ENCODE results near the gene SP7.
"Not testable (repeated sequence)": the region's sequence is repeated elsewhere in the genome, so short reads cannot be mapped to it uniquely, and the experiment has no call there.

SP7 gene

DNA sequence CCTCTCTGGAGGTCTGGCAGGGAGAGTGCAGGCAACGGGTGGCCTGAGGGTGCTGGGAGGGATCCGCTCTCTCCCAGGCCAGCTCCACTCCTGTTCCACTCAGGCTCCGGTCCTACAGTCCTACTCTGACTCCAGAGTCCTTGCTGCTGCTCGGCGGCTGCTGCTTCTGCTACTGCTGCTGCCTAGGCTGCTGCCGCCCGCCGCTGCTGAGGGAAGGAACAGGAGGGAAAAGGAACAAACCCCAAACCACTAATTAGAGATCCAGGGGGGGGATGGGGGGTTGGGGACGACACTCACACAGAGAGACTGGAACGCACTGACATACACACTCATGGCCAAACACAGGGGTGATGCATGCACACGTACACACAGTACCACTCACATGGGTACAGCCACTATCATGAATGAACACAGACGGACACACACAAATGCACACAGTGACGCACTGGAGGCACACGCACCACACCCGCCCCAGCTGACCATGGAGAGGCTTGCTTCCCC lies at the start of gene SP7:
Gene SP7, minus strand, starts transcription at position 174 of the 501 bp plus-strand sequence. CDS start 708 bp downstream, outside the sequence.
- no peak for DNase-seq

DNA sequence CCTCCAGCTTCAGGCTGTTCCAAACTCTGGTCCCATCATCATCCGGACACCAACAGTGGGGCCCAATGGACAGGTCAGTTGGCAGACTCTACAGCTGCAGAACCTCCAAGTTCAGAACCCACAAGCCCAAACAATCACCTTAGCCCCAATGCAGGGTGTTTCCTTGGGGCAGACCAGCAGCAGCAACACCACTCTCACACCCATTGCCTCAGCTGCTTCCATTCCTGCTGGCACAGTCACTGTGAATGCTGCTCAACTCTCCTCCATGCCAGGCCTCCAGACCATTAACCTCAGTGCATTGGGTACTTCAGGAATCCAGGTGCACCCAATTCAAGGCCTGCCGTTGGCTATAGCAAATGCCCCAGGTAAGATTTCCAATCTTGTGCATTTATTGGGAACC lies 47.1 kb upstream of the SP7 start:
- DNase-seq: no peak

DNA sequence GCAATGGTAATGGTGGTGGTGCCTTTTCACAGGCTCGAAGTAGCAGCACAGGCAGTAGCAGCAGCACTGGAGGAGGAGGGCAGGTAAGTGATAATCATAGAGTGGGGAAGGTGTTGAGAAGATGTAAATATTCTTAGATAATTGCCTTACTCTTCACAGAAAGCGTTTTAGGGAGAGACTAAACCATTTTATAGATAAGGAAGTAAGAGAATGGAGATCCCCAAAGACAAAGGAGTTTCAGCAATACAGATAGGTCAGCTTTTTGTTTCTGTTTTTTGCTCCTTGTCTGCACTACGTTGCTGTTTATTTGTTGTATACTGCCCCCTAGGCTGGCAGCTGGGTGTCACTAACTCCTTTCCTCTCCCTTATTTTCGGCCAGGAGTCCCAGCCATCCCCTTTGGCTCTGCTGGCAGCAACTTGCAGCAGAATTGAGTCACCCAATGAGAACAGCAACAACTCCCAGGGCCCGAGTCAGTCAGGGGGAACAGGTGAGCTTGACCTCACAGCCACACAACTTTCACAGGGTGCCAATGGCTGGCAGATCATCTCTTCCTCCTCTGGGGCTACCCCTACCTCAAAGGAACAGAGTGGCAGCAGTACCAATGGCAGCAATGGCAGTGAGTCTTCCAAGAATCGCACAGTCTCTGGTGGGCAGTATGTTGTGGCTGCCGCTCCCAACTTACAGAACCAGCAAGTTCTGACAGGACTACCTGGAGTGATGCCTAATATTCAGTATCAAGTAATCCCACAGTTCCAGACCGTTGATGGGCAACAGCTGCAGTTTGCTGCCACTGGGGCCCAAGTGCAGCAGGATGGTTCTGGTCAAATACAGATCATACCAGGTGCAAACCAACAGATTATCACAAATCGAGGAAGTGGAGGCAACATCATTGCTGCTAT lies 45.8 kb upstream of the SP7 start:
- DNase-seq: peak; percentile 5

DNA sequence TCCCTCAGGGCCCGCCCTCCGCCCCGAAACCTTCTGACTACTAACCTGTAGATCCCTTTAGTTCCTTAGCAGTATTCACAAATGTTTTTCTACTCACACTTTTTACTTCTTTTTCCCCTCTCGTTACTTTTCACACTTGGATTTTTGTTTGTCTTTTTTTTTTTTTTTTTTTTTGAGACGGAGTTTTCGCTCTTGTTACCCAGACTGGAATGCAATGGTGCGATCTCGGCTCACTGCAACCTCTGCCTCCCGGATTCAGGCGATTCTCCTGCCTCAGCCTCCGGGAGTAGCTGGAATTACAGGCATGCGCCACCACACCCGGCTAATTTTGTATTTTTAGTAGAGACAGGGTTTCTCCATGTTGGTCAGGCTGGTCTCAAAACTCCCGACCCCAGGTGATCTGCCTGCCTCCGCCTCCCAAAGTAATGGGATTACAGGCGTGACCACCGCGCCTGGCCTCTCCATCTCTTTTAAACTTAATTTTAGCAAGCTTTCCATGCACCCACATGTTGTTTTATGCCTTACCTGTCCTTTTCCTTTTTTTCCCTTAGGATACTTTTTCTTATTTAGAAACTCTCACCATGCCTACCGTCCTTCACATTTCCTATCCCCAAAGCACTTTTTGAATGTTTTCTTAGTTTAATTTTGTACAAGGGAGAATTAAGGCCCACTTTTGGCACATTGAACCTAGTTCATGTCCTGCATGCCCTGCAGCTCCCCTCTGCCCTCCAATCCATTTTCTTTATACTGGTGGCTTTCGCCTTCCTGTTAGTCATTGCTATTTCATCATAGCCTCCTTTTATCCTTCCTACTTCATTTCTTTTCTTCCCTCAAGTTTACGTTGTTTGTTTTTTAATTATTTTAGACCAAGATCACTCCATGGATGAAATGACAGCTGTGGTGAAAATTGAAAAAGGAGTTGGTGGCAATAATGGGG lies 44.9 kb upstream of the SP7 start:
- no peak for DNase-seq

- peak; percentile 90 for DNase-seq
Observed at GRCh38 chr12:53380104-53380793, 44.1 kb upstream of the SP7 start, which contains the start of gene SP1. Gene SP1 (plus strand): TSS chr12:53380176. CDS start chr12:53380292, 116 bp downstream.

DNA sequence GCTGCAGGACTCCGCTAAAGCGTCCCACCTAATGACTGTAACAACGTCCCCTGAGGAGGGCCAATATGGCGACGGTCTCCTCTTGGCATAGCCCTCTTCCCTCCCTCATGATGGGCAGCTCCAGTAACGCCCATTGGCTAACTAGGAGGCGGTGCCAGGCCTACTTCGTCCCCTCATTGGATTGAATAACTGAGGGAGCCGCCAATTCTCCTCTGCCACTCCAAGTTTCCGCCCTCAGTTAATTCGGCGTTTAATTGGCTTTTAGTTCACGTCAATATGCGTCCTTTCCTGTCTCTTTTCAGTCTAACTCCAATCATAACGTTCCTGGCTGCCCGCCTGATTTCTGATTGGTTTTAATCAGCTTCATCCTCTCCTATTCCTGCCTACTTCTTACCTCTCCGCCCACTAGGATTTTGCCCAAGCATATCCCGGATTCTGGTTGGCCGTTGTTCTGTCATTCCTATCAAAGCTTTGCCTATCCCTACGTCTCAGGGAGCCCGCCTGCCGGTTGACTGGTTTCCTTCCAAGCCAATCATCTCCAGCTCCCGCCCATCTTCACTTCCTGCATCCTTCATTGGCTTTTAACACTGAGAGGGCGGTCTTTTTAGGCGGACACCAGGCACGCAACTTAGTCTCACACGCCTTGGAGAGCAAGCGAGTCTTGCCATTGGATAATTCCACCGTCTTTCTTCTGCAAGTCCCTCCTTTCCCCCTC lies 43.4 kb upstream of the SP7 start:
- peak; percentile 100 for DNase-seq

DNA sequence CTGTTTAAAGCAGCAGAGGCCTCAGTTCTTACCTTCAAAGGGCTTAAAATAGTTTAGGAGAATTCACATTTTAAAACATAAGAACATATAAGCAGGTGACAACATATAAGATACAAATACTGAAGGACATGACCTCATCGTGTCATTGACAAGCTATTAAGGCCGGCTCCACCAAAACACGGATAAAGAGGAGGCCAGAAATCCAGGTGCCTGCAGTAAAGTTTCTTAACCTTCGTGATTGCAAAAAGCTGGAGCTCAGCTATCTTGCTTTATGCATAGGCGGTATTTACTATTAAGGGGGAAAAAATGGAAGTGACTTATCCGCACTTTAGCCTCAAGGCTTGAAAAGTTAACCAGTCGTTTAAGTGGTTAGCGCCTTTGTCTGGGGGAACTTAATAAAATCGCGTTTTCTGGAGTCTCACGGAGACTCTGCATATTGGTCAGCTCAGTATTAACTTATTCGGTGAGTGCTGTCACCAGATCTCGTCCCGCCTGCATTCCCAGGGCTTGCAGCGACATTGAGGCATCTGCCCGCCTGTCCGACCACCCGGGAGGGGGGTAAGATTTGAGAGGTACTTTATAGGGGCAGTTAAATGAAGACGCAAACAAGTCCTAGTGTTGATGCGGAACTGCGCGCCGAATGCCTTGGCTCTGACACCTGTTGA lies 42.7 kb upstream of the SP7 start:
- peak; percentile 8 for DNase-seq

- DNase-seq: no peak
Observed at GRCh38 chr12:53378222-53378621, 42.1 kb upstream of the SP7 start.

- DNase-seq: no peak
Observed at GRCh38 chr12:53376747-53377146, 40.6 kb upstream of the SP7 start.

DNA sequence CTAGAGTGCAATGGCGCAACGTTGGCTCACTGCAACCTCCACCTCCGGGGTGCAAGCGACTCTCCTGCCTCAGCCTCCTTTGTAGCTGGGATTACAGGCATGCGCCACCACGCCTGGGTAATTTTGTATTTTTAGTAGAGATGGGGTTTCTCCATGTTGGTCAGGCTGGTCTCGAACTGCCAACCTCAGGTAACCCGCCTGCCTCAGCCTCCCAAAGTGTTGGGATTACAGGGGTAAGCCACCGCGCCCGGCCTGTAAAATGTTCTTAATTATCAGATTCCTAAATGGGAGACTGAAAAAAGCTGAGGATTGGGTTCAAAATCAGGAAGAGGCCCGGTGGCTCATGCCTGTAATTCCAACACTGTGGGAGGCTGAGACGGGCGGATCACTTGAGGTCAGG lies 38.1 kb upstream of the SP7 start:
- not testable (repeated sequence) for DNase-seq

GRCh38 chr12:53373554-53374133 lies 37.5 kb upstream of the SP7 start:
- not testable (repeated sequence) for DNase-seq

GRCh38 chr12:53365245-53365904 lies 29.2 kb upstream of the SP7 start:
- no peak for DNase-seq

GRCh38 chr12:53361638-53362037 lies 25.5 kb upstream of the SP7 start:
- not testable (repeated sequence) for DNase-seq

GRCh38 chr12:53358836-53359419 lies 22.8 kb upstream of the SP7 start:
- no peak for DNase-seq

DNA sequence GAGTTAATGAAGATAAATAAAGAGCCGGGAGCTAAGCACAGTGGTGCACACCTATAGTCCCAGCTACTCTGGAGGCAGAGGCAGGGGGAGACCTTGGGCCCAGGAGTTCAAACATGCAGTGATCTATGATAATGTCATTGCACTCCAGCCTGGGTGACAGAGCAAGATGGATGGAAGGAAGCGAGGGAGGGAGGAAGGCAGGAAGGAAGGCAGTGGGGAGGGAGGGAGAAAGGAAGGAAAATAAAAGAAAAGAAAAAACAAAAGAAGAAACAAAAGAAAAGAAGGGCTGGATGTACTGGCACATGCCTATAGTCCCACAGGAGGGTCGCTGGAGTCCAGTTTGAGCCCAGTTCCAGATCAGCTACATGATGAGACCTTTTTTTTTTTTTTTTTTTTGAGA lies 19.0 kb upstream of the SP7 start:
- DNase-seq: no peak

DNA sequence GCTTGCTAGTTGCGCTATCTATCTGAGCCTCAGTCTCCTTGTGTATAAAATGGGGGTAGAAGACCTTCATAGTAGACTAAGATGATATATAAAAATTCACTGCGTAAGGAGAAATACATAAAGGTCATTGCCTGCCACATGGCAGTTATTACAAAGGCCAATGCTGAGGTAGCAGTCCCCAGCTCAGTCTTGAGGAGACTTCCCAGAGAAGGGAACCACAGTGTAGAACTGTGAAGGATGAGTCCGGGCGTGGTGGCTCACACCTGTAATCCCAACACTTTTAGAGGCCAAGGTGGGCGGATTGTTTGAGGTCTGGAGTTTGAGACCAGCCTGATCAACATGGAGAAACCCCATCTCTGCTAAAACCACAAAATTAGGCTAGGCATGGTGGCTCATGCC lies 17.1 kb upstream of the SP7 start:
- no peak for DNase-seq

GRCh38 chr12:53352331-53353256 lies 16.4 kb upstream of the SP7 start:
- peak; percentile 45 for DNase-seq

- no peak for DNase-seq
Observed at GRCh38 chr12:53347905-53348304, 11.8 kb upstream of the SP7 start.

- DNase-seq: no peak
Observed at GRCh38 chr12:53346491-53346890, 10.3 kb upstream of the SP7 start.
